HFF-Myc (cell line): ENCODE data around the gene AQP1.

ENCODE experiments used
- DNase-seq: peaks from one replicate; pipeline ENCODE4 v3.0.0-alpha.2; 2011; ENCODE audit warnings: low read depth; ENCODE audit errors: extremely low read depth
- H3K4me3 ChIP-seq: replicated peaks from 2 replicates; pipeline ENCODE4 v1.5.1; 2011; ENCODE audit warnings: low read depth, mild to moderate bottlenecking, control low read depth, low read length
- CTCF ChIP-seq: IDR thresholded peaks from 2 replicates; pipeline ENCODE4 v1.5.1; 2012; ENCODE audit warnings: mild to moderate bottlenecking, low read depth, low read length, control low read depth; ENCODE audit errors: missing control alignments

The AQP1 gene

GRCh38 chr7:30936650-30937245 is 25.1 kb downstream of the AQP1 start:
- no peak for DNase-seq
- no peak overlapping the region for H3K4me3 ChIP-seq
- no peak for TF ChIP-seq CTCF

DNA sequence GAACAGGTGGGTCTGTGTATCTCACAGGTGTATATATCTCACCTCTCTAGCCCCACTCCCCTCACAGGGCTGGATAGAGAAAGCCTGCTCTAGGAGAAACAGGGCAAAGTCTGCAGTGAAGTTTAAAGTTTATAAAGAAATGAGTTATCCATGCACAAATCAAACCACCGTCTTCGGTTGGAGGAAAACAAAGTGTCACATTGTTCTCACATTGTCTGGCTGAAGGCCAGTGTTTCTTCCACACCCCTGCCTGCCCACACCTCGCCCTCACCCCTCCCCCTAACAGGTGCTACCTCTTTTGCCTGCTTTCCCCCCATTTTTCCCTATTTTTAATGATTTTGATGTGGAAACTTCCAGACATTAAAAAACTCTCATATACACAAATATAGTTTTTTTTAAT is 25.8 kb downstream of the AQP1 start:
- DNase-seq = no peak
- TF ChIP-seq CTCF = no peak

DNA sequence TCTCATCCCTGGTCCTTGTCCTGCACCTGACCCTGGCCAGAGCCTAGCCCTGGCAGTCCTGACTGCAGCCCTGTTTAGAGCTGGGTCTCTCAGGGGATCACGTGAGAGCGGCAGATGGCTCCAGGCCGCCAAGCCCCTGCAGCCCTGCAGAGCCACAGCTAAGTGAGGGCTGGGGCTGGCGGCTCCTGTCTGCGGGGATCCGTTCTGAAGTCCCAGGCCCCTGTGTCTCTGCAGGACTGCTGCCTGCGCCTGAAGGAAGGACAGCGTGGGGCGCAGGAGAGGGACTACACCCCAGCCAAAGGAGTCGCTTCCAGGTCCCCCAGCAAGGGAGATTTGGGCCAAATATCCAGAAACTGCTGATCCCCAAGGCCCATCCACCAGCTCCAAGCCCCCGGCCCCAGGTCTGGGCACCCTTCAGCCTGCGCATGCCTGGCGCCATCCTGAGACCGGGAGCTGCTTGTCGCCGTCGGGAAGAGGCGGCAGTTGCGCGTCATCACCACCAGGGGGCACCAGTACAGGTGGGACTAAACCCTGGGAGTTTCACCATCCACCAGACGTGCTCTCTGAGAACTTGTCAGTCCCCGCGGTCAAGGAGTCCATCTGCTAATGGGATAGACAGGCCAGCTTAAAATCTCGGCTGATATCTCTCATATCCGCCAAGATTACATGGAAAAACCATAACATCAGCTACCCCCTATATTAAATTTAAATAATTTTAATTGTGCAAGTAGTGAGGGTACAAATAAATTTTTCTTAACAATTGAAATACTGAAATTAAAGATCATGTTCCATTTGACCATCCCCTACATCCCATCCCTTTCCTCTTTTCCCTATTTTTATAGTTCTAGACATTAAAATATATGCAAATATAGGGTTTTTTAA is 27.0 kb downstream of the AQP1 start:
- no peak overlapping the region for H3K4me3 ChIP-seq
- peak; percentile 99 for TF ChIP-seq CTCF
- peak; percentile 48 for DNase-seq

More for the DNA sequence above, 25.8 kb downstream of the AQP1 start:
- H3K4me3 ChIP-seq = no peak overlapping the region

- TF ChIP-seq CTCF = no peak
- no peak overlapping the region for H3K4me3 ChIP-seq
- DNase-seq = no peak
Observed at GRCh38 chr7:30941582-30942323, 30.1 kb downstream of the AQP1 start.

- TF ChIP-seq CTCF = no peak
- no peak overlapping the region for H3K4me3 ChIP-seq
- no peak for DNase-seq
Observed at GRCh38 chr7:30950197-30950596, 38.5 kb downstream of the AQP1 start.

GRCh38 chr7:30954914-30955313 is 43.3 kb downstream of the AQP1 start:
- DNase-seq = no peak
- H3K4me3 ChIP-seq = no peak overlapping the region
- TF ChIP-seq CTCF = no peak
